Measurements from ENCODE around the gene ATP2A3. TPM values are rescaled to one million over a fixed set of nuclear protein-coding genes. Genes with fewer than 3 reads are reported as not detected.

The ATP2A3 gene
- total RNA-seq, 4 donors from 2014 or later = 142 to 300 (median 208) TPM

- WGBS, 2 donors (ENCODE audit: low coverage in 1 of 2) = 56 to 64% methylated on average over 4 of the region's 4 CpGs
- Histone ChIP-seq H3K27me3 (no peaks in the 10 kb centered on the region), H3K4me1 (peaks cover 50 to 91% (median 80%) of the 10 kb centered on the region in 4 donors), H3K9me3 (no peaks in the 10 kb centered on the region), H3K27ac (peak overlapping the region; percentile 86 to 93 (median 90)), H3K4me3 (no peak overlapping the region), H3K36me3 (no peaks in the 10 kb centered on the region)
- no peak for DNase-seq
- TF ChIP-seq POLR2A (IDR thresholded peaks at IDR 0.05) = no peak
- TF ChIP-seq POLR2AphosphoS5 (IDR thresholded peaks at IDR 0.05) = no peak
- no peak for TF ChIP-seq EP300 (IDR thresholded peaks at IDR 0.05; ENCODE audit: low read depth)
- no peak for TF ChIP-seq CTCF (IDR thresholded peaks at IDR 0.05)
- intact Hi-C loops (cut with DNase I; ENCODE audit: low total_unique reads) (no loop called here), in situ Hi-C loops (cut with MboI; ENCODE audit: low pct_ligation_motif_present in 1 of 4, low pct_unique_long_range_greater_than_20kb in 1 of 4, low sequenced_read_pairs in 3 of 4) (no loop called here)
Observed at GRCh38 chr17:3890878-3891219, 73.4 kb downstream of the ATP2A3 start.

GRCh38 chr17:3890082-3890877 lies 74.0 kb downstream of the ATP2A3 start:
- 56 to 77% methylated on average over 6 to 22 of the region's 22 CpGs for WGBS, 2 donors (ENCODE audit: low coverage in 1 of 2)
- peak; percentile 69 for DNase-seq
- Histone ChIP-seq H3K36me3 (no peaks in the 10 kb centered on the region), H3K4me3 (no peak overlapping the region), H3K27ac (peak overlapping the region; percentile 86 to 93 (median 90)), H3K27me3 (no peaks in the 10 kb centered on the region), H3K9me3 (no peaks in the 10 kb centered on the region), H3K4me1 (peaks cover 45 to 85% (median 75%) of the 10 kb centered on the region in 4 donors)
- in situ Hi-C loops (cut with MboI; ENCODE audit: low pct_ligation_motif_present in 1 of 4, low pct_unique_long_range_greater_than_20kb in 1 of 4, low sequenced_read_pairs in 3 of 4) = no loop called here
- no peak for TF ChIP-seq EP300 (IDR thresholded peaks at IDR 0.05; ENCODE audit: low read depth)
- no peak for TF ChIP-seq POLR2A (IDR thresholded peaks at IDR 0.05)
- no peak for TF ChIP-seq CTCF (IDR thresholded peaks at IDR 0.05)
- peak in 1 of 3 donors; percentile 45 for TF ChIP-seq POLR2AphosphoS5 (IDR thresholded peaks at IDR 0.05)
- intact Hi-C loops (cut with DNase I; ENCODE audit: low total_unique reads) = no loop called here

- no peak overlapping the region for H3K4me3 ChIP-seq
- 70% methylated on average over 15 of the region's 17 CpGs; no CpG with 5 or more reads in 1 of the 2 donors for WGBS, 2 donors (ENCODE audit: low coverage in 1 of 2)
- TF ChIP-seq POLR2AphosphoS5 (IDR thresholded peaks at IDR 0.05) (no peak), CTCF (IDR thresholded peaks at IDR 0.05) (no peak), POLR2A (IDR thresholded peaks at IDR 0.05) (no peak), EP300 (IDR thresholded peaks at IDR 0.05; ENCODE audit: low read depth) (no peak)
- no peak for DNase-seq
- in situ Hi-C loops (cut with MboI; ENCODE audit: low pct_ligation_motif_present in 1 of 4, low pct_unique_long_range_greater_than_20kb in 1 of 4, low sequenced_read_pairs in 3 of 4) = no loop called here
- no peaks in the 10 kb centered on the region for H3K36me3 ChIP-seq
- H3K27me3 ChIP-seq = no peaks in the 10 kb centered on the region
- no peaks in the 10 kb centered on the region for H3K9me3 ChIP-seq
- intact Hi-C loops (cut with DNase I; ENCODE audit: low total_unique reads) = no loop called here
- H3K4me1 ChIP-seq = peaks cover 40 to 79% (median 68%) of the 10 kb centered on the region in 4 donors
- peak overlapping the region; percentile 86 to 93 (median 90) for H3K27ac ChIP-seq
Observed at GRCh38 chr17:3889325-3890012, 74.8 kb downstream of the ATP2A3 start.

- no peak for TF ChIP-seq CTCF (IDR thresholded peaks at IDR 0.05)
- TF ChIP-seq POLR2AphosphoS5 (IDR thresholded peaks at IDR 0.05) = peak; percentile 59 to 67 (median 63)
- TF ChIP-seq POLR2A (IDR thresholded peaks at IDR 0.05) = peak; percentile 40
- no peak for TF ChIP-seq EP300 (IDR thresholded peaks at IDR 0.05; ENCODE audit: low read depth)
- H3K27me3 ChIP-seq = no peaks in the 10 kb centered on the region
- peak overlapping the region; percentile 86 to 93 (median 90) for H3K27ac ChIP-seq
- intact Hi-C loops (cut with DNase I; ENCODE audit: low total_unique reads) (no loop called here), in situ Hi-C loops (cut with MboI; ENCODE audit: low pct_ligation_motif_present in 1 of 4, low pct_unique_long_range_greater_than_20kb in 1 of 4, low sequenced_read_pairs in 3 of 4) (no loop called here)
- H3K36me3 ChIP-seq = no peaks in the 10 kb centered on the region
- WGBS, 2 donors (ENCODE audit: low coverage in 1 of 2) = 48% methylated on average over 38 of the region's 50 CpGs; no CpG with 5 or more reads in 1 of the 2 donors
- no peaks in the 10 kb centered on the region for H3K9me3 ChIP-seq
- no peak overlapping the region for H3K4me3 ChIP-seq
- peaks cover 33 to 70% (median 59%) of the 10 kb centered on the region in 4 donors for H3K4me1 ChIP-seq
- DNase-seq = peak; percentile 85
Observed at GRCh38 chr17:3888343-3889171, 75.7 kb downstream of the ATP2A3 start.

Data from transverse colon (tissue), 4 donors.